A549 (cell line): ENCODE measurements around the gene FOXO3.

Experiments used
- CHD2 ChIP-seq: fragments of 150-350 bp; IDR thresholded peaks from 2 replicates; pipeline ENCODE4 v1.6.1; 2014; ENCODE audit warnings: low read length; ENCODE audit not compliant: partially characterized antibody
- TF ChIP-seq, protein P1 (sequence below): fragments of >200 bp; sonication (Bioruptor Twin); formaldehyde crosslinking; IDR thresholded peaks from 3 replicates; pipeline ENCODE4 v1.5.1; 2016

DNA sequence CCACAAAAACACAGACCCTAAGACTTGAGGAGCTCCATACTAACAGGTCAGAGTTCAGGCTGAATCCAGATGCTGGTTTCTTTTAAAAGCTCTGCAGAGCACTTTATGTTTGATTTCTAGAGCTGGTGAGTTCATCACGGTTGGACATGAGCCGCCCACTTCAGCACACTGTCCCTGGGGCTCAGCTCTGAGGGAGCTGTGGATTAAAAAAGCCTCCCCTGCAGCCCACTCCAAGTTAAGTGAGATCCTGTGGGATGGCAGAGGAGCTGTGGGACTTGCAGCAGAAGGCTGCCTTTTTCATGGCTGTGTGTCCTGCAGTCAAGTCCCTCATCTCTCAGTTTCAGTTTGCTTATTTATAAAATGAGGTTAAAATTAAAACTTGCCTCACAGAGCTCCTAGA lies 110.5 kb downstream of the FOXO3 start:
- TF ChIP-seq, protein P1, sequence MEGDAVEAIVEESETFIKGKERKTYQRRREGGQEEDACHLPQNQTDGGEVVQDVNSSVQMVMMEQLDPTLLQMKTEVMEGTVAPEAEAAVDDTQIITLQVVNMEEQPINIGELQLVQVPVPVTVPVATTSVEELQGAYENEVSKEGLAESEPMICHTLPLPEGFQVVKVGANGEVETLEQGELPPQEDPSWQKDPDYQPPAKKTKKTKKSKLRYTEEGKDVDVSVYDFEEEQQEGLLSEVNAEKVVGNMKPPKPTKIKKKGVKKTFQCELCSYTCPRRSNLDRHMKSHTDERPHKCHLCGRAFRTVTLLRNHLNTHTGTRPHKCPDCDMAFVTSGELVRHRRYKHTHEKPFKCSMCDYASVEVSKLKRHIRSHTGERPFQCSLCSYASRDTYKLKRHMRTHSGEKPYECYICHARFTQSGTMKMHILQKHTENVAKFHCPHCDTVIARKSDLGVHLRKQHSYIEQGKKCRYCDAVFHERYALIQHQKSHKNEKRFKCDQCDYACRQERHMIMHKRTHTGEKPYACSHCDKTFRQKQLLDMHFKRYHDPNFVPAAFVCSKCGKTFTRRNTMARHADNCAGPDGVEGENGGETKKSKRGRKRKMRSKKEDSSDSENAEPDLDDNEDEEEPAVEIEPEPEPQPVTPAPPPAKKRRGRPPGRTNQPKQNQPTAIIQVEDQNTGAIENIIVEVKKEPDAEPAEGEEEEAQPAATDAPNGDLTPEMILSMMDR, result no peak
- no peak for TF ChIP-seq CHD2
